Endothelial cell (in vitro differentiated cells): ENCODE results near the gene SGSH. TPM values are rescaled to one million over a fixed set of nuclear protein-coding genes. Genes with fewer than 3 reads are reported as not detected.

ENCODE experiments used
- DNase-seq: peaks from one replicate; pipeline ENCODE4 v3.0.0; 2021; ENCODE audit warnings: low spot score
- H3K27ac Mint-ChIP-seq: one replicate; pipeline ENCODE4 v1.8.0; 2021; ENCODE audit warnings: mixed read lengths, inconsistent platforms; ENCODE audit not compliant: unreplicated experiment
- H3K27me3 Mint-ChIP-seq: one replicate; pipeline ENCODE4 v1.8.0; 2021; ENCODE audit warnings: mild to moderate bottlenecking, moderate library complexity, mixed read lengths, inconsistent platforms; ENCODE audit not compliant: unreplicated experiment
- H3K36me3 Mint-ChIP-seq: one replicate; pipeline ENCODE4 v1.8.0; 2021; ENCODE audit warnings: mild to moderate bottlenecking, low read depth, mixed read lengths, inconsistent platforms; ENCODE audit not compliant: unreplicated experiment
- H3K4me1 Mint-ChIP-seq: one replicate; pipeline ENCODE4 v1.8.0; 2021; ENCODE audit warnings: mild to moderate bottlenecking, mixed read lengths, inconsistent platforms; ENCODE audit not compliant: unreplicated experiment
- H3K4me3 Mint-ChIP-seq: one replicate; pipeline ENCODE4 v1.8.0; 2021; ENCODE audit warnings: mild to moderate bottlenecking, mixed read lengths, inconsistent platforms; ENCODE audit not compliant: unreplicated experiment
- H3K9me3 Mint-ChIP-seq: one replicate; pipeline ENCODE4 v1.8.0; 2021; ENCODE audit warnings: mixed read lengths, inconsistent platforms; ENCODE audit not compliant: unreplicated experiment
- total RNA-seq: library from RNA; stranded (reverse); fragmentation: NEBNext Ultra II Directional; extraction: Animal tissue kit (Norgen Biotek cat#: 25700); gene quantifications from one replicate; pipeline ENCODE4 v1.2.1, GENCODE V29; 2021; ENCODE audit not compliant: unreplicated experiment
- TF ChIP-seq, protein P1 (sequence below): fragments of 200-600 bp; sonication (generic); IDR thresholded peaks from one replicate; pipeline ENCODE4 v1.5.0; 2021; ENCODE audit warnings: antibody characterized with exemption; ENCODE audit not compliant: unreplicated experiment

Gene SGSH
- total RNA-seq, 1 donor from 2014 or later: 76.0 TPM

GRCh38 chr17:80265205-80266068, 45.3 kb upstream of the SGSH start:
- Mint-ChIP-seq H3K36me3 (peaks cover 13% of the 10 kb centered on the region), H3K4me1 (peaks cover 29% of the 10 kb centered on the region), H3K27ac (no peak overlapping the region), H3K9me3 (no peaks in the 10 kb centered on the region), H3K27me3 (peaks cover 9% of the 10 kb centered on the region), H3K4me3 (peak overlapping the region; percentile 32)
- TF ChIP-seq, protein P1, sequence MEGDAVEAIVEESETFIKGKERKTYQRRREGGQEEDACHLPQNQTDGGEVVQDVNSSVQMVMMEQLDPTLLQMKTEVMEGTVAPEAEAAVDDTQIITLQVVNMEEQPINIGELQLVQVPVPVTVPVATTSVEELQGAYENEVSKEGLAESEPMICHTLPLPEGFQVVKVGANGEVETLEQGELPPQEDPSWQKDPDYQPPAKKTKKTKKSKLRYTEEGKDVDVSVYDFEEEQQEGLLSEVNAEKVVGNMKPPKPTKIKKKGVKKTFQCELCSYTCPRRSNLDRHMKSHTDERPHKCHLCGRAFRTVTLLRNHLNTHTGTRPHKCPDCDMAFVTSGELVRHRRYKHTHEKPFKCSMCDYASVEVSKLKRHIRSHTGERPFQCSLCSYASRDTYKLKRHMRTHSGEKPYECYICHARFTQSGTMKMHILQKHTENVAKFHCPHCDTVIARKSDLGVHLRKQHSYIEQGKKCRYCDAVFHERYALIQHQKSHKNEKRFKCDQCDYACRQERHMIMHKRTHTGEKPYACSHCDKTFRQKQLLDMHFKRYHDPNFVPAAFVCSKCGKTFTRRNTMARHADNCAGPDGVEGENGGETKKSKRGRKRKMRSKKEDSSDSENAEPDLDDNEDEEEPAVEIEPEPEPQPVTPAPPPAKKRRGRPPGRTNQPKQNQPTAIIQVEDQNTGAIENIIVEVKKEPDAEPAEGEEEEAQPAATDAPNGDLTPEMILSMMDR: no peak
- DNase-seq: no peak

GRCh38 chr17:80264205-80265075, 44.3 kb upstream of the SGSH start:
- Mint-ChIP-seq H3K27ac (peak overlapping the region; percentile 64), H3K4me3 (peak overlapping the region; percentile 42), H3K9me3 (no peaks in the 10 kb centered on the region), H3K27me3 (peaks cover 13% of the 10 kb centered on the region), H3K4me1 (peaks cover 26% of the 10 kb centered on the region), H3K36me3 (peaks cover 13% of the 10 kb centered on the region)
- no peak for DNase-seq
- TF ChIP-seq, protein P1: no peak

GRCh38 chr17:80263253-80264204, 43.4 kb upstream of the SGSH start:
- H3K9me3 Mint-ChIP-seq: no peaks in the 10 kb centered on the region
- peaks cover 14% of the 10 kb centered on the region for H3K27me3 Mint-ChIP-seq
- H3K4me3 Mint-ChIP-seq: no peak overlapping the region
- TF ChIP-seq, protein P1: no peak
- peaks cover 26% of the 10 kb centered on the region for H3K4me1 Mint-ChIP-seq
- peaks cover 13% of the 10 kb centered on the region for H3K36me3 Mint-ChIP-seq
- no peak overlapping the region for H3K27ac Mint-ChIP-seq
- no peak for DNase-seq

DNA sequence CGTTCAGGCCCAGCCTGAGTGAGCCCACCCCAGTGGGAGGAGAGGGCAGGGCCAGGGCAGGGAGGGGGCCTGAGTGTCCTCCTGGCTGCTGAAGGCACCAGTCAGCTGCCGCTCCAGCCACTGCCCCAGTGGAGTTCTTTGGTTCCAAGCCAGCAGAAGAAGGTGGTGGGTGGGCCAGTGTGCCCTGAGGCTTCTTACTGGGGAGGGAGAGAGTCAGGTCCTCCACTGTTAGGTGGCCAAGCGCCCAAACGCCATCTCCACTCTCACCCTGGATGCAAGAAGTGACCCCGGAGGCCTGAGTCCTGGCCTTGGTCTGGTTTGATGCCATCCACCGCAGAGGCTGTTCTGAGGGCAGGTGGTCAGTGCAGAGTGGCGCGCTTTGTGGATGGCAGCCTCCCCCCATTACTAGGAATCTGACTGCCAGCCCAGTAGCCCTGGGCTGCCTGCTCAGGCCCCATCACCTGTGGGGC, 42.7 kb upstream of the SGSH start:
- H3K9me3 Mint-ChIP-seq: no peaks in the 10 kb centered on the region
- peaks cover 26% of the 10 kb centered on the region for H3K4me1 Mint-ChIP-seq
- no peak overlapping the region for H3K27ac Mint-ChIP-seq
- H3K36me3 Mint-ChIP-seq: peaks cover 13% of the 10 kb centered on the region
- TF ChIP-seq, protein P1: no peak
- H3K27me3 Mint-ChIP-seq: peaks cover 18% of the 10 kb centered on the region
- no peak for DNase-seq
- no peak overlapping the region for H3K4me3 Mint-ChIP-seq
